Measurements from ENCODE around the gene ATG10.

Gene ATG10

GRCh38 chr5:82197550-82197949 lies 225.7 kb downstream of the ATG10 start:
- Histone ChIP-seq H3K4me1 (no peaks in the 10 kb centered on the region), H3K79me2 (no peaks in the 10 kb centered on the region), H3K4me2 (ENCODE audit: low read length) (no peak overlapping the region), H2AFZ (no peak overlapping the region), H3K36me3 (ENCODE audit: control insufficient read depth, insufficient read depth, low read length) (no peaks in the 10 kb centered on the region), H3K4me3 (ENCODE audit: low read depth, low read length) (no peak overlapping the region), H3K27me3 (ENCODE audit: control insufficient read depth, insufficient read depth, low read length) (no peaks in the 10 kb centered on the region), H3K27ac (no peak overlapping the region), H3K9me3 (ENCODE audit: control insufficient read depth, low read length) (no peaks in the 10 kb centered on the region), H3K9ac (no peak overlapping the region)
- TF ChIP-seq, protein P1, sequence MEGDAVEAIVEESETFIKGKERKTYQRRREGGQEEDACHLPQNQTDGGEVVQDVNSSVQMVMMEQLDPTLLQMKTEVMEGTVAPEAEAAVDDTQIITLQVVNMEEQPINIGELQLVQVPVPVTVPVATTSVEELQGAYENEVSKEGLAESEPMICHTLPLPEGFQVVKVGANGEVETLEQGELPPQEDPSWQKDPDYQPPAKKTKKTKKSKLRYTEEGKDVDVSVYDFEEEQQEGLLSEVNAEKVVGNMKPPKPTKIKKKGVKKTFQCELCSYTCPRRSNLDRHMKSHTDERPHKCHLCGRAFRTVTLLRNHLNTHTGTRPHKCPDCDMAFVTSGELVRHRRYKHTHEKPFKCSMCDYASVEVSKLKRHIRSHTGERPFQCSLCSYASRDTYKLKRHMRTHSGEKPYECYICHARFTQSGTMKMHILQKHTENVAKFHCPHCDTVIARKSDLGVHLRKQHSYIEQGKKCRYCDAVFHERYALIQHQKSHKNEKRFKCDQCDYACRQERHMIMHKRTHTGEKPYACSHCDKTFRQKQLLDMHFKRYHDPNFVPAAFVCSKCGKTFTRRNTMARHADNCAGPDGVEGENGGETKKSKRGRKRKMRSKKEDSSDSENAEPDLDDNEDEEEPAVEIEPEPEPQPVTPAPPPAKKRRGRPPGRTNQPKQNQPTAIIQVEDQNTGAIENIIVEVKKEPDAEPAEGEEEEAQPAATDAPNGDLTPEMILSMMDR (IDR thresholded peaks at IDR 0.05) = no peak

- H3K27ac ChIP-seq = no peak overlapping the region
- H3K4me1 ChIP-seq = no peaks in the 10 kb centered on the region
- no peaks in the 10 kb centered on the region for H3K79me2 ChIP-seq
- H3K36me3 ChIP-seq (ENCODE audit: control insufficient read depth, insufficient read depth, low read length) = no peaks in the 10 kb centered on the region
- no peak overlapping the region for H3K9ac ChIP-seq
- no peak overlapping the region for H3K4me3 ChIP-seq (ENCODE audit: low read depth, low read length)
- no peak overlapping the region for H3K4me2 ChIP-seq (ENCODE audit: low read length)
- TF ChIP-seq, protein P1 (IDR thresholded peaks at IDR 0.05) = no peak
- H3K9me3 ChIP-seq (ENCODE audit: control insufficient read depth, low read length) = no peaks in the 10 kb centered on the region
- no peak overlapping the region for H2AFZ ChIP-seq
- H3K27me3 ChIP-seq (ENCODE audit: control insufficient read depth, insufficient read depth, low read length) = no peaks in the 10 kb centered on the region
Measured at GRCh38 chr5:82204567-82204966, 232.7 kb downstream of the ATG10 start.

- Histone ChIP-seq H3K9ac (no peak overlapping the region), H3K36me3 (ENCODE audit: control insufficient read depth, insufficient read depth, low read length) (no peaks in the 10 kb centered on the region), H2AFZ (no peak overlapping the region), H3K9me3 (ENCODE audit: control insufficient read depth, low read length) (no peaks in the 10 kb centered on the region), H3K4me2 (ENCODE audit: low read length) (no peak overlapping the region), H3K27ac (no peak overlapping the region), H3K27me3 (ENCODE audit: control insufficient read depth, insufficient read depth, low read length) (no peaks in the 10 kb centered on the region), H3K4me3 (ENCODE audit: low read depth, low read length) (no peak overlapping the region), H3K4me1 (no peaks in the 10 kb centered on the region), H3K79me2 (no peaks in the 10 kb centered on the region)
- TF ChIP-seq, protein P1 (IDR thresholded peaks at IDR 0.05) = no peak
Measured at GRCh38 chr5:82205005-82205404, 233.2 kb downstream of the ATG10 start.

DNA sequence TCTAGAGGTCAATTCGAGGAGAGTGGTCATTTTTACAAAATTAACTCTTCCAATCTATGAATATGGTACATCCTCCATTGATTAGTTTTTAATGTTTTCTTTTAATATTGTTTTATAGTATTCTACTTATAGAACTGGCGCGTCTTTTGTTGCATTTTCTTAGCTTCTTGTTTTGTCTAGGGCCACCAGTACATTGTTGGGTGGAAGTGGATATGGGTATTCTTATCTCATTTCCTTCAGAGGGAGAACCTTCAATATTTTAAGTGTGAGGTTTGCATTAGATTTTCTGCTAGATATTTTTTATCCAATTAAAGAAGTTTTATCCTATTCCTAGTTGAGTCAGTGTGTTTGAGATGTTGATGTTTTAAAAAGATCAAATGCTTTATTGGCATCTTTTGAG lies 236.5 kb downstream of the ATG10 start:
- H3K4me1 ChIP-seq = no peaks in the 10 kb centered on the region
- no peaks in the 10 kb centered on the region for H3K79me2 ChIP-seq
- no peaks in the 10 kb centered on the region for H3K9me3 ChIP-seq (ENCODE audit: control insufficient read depth, low read length)
- no peaks in the 10 kb centered on the region for H3K36me3 ChIP-seq (ENCODE audit: control insufficient read depth, insufficient read depth, low read length)
- TF ChIP-seq, protein P1 (IDR thresholded peaks at IDR 0.05) = no peak
- H3K4me2 ChIP-seq (ENCODE audit: low read length) = no peak overlapping the region
- no peak overlapping the region for H3K27ac ChIP-seq
- no peak overlapping the region for H2AFZ ChIP-seq
- no peak overlapping the region for H3K4me3 ChIP-seq (ENCODE audit: low read depth, low read length)
- no peak overlapping the region for H3K9ac ChIP-seq
- H3K27me3 ChIP-seq (ENCODE audit: control insufficient read depth, insufficient read depth, low read length) = no peaks in the 10 kb centered on the region

DNA sequence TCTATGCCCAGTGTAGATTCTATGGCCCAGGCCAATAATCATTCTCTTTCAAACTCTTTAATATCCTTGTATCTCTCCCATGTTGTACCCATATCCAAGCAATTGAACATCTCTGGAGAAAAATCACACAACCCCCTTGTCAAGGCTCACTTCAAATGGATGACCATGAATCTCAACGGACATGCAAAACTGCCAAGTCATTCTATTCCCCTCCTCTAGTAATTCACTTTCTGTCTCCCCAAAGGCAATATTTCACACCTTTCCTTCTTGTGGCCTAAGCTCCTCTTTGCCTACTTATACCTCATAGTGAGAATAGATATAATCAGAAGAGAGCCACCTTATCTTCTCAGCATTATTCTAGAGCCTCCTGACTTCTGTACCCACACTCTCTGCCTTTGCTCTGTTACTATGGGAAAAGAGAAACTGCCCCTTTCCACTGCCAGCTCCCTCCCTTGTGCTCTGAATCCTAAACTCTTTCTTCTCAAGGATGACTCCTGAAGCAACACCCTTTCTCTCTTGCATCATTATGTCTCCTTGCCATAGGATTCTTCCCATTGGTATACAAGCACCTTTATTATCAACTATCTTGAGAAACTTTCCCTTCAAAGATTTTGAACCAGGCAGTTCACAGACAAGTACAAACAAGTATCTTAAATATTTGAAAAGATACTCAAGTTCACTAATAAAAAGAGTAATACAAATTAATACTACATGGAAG lies 240.2 kb downstream of the ATG10 start:
- TF ChIP-seq, protein P1 (IDR thresholded peaks at IDR 0.05) = no peak
- Histone ChIP-seq H3K4me2 (ENCODE audit: low read length) (no peak overlapping the region), H3K9ac (no peak overlapping the region), H2AFZ (no peak overlapping the region), H3K4me3 (ENCODE audit: low read depth, low read length) (no peak overlapping the region), H3K4me1 (no peaks in the 10 kb centered on the region), H3K36me3 (ENCODE audit: control insufficient read depth, insufficient read depth, low read length) (no peaks in the 10 kb centered on the region), H3K27ac (no peak overlapping the region), H3K9me3 (ENCODE audit: control insufficient read depth, low read length) (no peaks in the 10 kb centered on the region), H3K27me3 (ENCODE audit: control insufficient read depth, insufficient read depth, low read length) (no peaks in the 10 kb centered on the region), H3K79me2 (no peaks in the 10 kb centered on the region)
